ENCODE measurements around the gene RABGAP1.

Gene RABGAP1

DNA sequence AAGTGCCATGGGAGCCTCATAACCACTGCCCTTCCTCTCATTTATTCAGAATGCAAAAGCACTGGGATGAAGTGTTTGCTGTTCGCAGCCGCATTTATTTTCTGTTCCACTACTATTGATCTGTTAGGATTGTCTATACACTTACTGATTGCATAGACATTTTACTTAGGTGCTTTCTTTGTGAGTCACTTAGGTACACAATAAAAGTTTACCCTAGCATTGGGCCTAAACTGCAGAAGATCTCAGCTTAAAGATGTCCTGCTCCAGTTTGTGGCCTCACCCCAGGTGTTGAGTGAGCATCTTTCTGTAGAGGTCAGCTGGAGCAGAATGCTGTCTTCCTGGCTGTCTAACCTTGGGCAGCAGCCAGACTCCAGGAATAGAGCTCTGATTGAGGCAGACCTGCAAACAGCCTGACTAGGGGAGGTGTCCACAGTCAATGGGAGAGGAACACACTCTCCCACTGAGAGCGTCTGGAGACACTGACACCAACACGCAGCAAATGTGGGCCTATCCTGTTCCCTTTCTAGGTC, 146.6 kb downstream of the RABGAP1 start:
- DNase-seq = no peak

DNA sequence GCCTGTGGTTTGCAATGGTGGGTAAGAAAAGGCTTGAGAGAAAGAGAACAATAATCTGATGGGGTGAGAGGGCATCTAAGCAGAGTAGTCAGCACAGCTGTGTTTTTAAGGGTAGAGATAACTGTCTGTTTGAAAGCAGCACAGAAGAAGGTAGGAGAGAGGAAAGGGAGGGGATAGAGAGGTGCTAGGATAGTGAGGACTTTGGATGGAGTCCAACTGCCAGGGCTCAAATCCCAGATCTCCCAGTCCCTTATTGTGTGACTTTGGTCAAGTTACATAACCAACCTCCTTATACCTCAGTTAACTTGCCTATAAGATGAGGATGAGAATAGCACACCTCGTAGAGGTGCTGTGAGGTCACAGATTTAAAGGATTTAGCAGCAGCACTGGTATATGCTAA, 148.2 kb downstream of the RABGAP1 start:
- DNase-seq = no peak

DNA sequence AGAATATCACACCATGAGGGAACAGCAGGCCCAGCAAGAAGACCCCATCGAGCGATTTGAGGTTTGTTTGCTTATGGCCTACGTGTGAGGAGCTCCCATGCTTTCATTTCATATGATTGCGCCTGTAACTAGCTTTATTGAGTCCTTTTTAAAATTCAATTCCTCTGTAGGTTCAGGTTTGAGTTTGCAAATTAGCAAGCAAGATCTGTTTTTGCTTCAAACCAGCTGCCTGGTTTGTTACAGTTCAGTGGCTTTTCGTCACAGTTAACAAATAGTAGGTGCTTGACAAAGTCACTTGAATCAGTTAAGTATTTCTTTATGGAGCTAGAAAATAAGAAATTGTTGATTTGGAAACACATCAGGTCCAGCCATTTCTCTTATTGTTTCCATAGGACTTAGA, 149.0 kb downstream of the RABGAP1 start:
- no peak for DNase-seq

- no peak for DNase-seq
These were observed 149.5 kb downstream of the RABGAP1 start for GRCh38 chr9:123090198-123090896.

GRCh38 chr9:123090956-123091355, 150.1 kb downstream of the RABGAP1 start:
- no peak for DNase-seq

DNA sequence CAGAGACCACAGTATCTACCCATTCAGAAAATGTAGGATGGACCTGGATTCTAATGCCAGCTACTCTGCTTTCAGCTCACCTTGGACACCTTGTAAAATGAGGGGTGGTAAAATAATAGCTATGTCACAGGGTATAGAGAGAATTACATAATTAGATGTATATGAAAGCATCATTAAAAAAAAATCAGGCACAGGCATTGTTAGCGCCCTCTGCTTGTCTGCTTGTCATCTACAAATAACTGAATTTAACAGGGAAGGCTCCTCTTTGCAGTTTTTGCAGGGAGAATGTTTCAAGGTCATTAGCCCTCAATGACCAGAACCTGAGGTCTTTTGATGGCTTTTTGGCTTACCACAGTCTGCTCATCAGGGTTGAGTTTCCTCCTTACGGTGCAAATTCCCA, 150.6 kb downstream of the RABGAP1 start:
- DNase-seq = no peak

- no peak for DNase-seq
These were observed 152.3 kb downstream of the RABGAP1 start for GRCh38 chr9:123093141-123093540.

DNA sequence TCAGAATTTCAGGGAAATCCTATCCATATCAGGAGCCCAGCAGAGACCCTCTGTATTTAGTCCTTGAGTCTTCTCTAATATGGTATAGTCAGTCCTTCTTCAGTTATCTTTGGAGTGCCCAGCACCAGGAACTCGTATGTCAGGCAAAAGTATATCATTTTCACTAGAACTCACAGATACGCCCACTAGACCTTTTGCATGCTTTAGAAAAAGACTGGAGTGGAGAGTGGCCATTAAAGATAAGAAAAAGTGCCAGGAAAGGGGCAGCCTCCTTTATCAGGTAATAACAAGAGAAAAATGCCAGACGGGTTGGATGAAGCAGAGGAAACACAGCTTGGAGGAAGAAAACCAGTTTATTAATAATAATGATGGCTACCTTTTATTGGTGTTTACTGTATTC, 156.2 kb downstream of the RABGAP1 start:
- no peak for DNase-seq

- no peak for DNase-seq
These were observed 156.7 kb downstream of the RABGAP1 start for GRCh38 chr9:123097430-123098095.

- no peak for DNase-seq
These were observed 157.3 kb downstream of the RABGAP1 start for GRCh38 chr9:123098096-123098459.

GRCh38 chr9:123099042-123099441, 158.2 kb downstream of the RABGAP1 start:
- DNase-seq = no peak

DNA sequence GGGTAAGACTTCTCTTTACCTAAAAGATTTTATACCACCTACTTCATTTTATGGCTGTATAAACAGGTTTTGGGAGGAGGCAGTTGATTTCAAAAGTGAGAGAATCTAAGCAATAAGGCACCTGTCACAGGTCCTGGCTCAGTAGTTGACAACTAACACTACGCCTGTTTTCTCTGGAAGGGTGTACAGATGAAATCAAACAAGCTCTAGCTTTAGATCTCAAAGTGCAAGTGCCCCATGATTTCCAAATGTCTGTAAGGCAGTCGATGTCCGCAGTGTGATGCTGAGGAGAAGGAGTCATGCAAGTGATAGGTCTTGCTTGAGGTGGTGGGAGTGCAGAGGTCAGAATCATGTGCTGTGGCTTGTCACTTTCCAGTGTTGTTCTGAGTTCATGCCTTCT, 158.7 kb downstream of the RABGAP1 start:
- DNase-seq = no peak

- no peak for DNase-seq
These were observed 161.7 kb downstream of the RABGAP1 start for GRCh38 chr9:123102375-123103113.

DNA sequence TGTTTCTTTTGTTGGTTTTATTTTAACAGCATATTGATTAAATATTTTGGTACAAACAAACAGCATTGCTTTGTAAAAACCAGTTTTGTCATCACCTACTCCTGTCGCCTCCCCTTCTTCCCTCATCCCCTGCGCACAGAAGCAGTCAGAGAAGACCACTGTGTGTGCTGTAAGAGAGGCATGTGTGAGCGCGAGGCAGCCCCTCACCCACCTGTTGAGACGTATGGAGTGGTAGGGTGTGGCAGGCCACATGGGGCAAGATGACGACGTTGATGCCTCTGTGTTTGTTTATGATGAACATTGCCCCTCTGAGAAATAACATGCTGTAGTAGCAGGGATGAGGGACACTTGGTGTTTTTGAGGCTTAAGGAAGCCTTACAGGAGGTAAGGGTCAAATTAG, 164.0 kb downstream of the RABGAP1 start:
- no peak for DNase-seq

- DNase-seq = no peak
These were observed 164.7 kb downstream of the RABGAP1 start for GRCh38 chr9:123105490-123105889.

DNA sequence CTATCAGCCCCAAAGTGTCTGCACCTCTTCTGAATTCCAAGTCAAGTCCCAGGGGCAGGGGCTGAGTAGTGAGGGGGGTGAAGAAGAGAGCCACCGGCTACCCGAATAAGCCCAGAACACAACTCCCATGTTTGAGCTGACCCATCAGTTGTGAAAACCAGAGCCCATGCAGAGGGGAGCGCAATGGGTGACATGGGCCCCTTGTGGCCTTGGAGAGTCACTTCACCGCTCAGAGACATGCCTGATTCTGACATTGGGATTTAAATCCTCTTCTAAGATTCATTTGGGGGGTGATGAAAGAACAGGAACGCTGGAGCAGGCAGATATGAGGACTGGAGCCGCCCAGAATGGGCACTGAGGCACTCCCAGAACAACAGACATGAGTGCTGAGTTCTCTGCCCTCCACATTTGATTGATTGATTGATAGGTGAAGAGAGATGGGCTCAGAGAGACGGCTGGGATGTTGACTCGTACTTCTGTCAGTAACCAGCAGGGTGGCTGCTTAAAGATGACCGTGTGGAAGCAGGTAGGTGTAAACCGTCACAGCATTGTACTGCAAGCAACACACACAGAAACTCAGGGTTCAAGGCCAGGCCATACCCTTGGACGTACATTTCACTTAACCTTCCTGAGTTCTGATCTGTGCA, 166.9 kb downstream of the RABGAP1 start:
- DNase-seq = no peak

GRCh38 chr9:123108976-123109375, 168.2 kb downstream of the RABGAP1 start:
- DNase-seq = no peak

DNA sequence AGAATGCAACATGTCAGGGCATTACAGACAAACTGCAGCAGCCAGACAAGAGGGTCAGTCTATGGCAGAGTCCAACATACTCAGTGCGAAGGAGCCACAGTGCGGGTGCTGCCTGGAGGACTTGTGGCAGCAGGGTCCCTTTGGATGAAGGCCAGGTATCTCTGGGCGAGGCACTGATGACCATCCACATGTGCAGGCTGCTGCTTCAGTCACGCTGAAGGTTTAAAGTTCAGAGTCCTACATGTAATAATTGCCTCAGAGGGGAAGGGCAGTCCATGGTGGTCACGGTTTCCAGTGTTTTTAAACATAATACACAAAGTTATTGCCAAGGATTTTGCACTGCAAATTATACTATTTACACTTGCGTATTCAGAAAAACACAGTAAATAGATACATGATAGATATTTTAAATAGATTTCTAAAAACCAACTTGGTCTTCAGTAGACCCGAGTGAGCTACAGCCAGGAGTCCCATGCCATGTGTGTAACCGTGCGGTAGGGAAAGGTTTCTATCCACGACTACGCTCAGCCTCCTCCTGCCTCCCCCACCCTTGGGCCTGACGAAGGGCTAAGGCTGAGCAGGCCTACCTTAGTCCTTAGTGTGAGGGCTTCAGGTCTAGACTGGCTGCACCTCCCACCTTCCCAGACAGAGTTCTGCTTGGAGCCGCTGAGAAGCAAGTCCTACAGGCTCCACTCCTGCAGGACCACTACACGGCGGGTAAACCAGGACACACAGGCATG, 168.9 kb downstream of the RABGAP1 start:
- no peak for DNase-seq

DNA sequence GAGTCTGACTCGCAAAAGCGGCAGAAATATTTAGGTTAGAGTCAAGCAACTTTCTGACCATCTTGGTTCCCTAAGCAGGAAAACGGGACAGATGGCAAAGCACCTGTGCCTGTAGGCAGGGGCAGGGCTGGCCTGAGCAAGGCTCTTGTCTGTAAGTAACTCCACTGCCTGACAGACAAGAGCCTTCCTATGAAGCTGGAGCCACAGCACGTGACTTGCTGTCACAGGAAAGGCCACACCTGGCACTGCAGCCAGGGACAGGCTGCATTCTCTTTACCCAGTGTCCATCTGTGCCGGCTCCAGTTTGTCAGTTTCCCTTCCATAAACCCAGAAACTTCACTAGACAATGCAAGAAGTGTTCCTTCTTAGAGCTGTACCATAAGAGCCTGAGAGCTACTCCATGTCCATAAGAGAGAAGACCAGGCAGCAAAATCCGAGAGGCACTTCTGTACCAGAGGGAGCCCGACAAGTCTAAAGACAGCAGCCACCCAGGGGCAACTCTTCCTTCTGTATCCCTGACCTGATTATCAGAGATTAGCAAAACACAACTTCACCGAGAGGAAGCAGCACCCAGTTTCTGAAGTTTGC, 170.7 kb downstream of the RABGAP1 start:
- DNase-seq = no peak

DNA sequence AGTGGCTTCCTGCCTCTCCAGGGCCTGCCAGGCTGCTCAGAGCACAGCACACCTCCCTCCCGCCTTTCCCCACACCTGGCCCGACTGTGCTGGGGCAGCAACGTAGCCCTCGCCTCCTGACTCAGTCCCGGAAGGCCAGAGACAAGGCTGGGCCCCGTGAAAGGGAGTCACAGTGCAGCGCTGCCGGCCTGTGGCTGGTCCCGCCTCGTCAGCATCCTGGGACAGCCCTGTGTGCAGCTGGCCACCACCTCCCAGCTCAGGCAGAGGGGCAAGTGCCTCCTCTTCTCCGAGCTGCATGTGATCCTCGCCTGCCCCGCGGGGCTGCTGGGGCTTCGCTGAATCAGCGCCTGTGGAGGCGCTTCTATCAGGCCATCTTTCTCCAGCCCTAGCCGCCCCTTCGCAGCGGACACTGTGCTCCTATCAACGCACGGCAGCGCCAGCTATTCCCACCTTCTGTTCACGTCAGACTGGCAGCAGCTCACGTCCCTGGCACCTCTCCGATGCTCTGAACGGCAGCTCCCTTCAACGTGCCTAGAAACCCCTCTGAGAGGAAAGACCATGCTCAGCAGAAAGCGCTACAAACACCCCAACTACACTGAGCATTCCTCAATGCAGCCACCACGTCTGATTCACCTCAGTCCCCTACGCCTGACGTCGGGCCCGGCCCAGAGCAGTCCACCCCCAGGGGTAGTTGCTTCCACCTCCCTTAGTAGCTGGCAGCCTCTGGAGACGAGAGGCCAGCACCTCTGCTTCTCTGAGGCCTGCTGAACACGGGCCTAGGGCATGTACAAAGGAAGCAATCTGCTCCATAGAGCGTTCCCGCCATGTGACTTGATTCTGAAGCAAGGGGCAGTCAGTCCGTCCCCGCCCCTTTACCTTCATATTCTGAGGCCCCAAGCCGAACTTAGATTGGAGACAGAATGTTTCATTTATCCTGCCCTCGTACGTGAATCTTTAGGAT, 171.5 kb downstream of the RABGAP1 start:
- DNase-seq = no peak

DNA sequence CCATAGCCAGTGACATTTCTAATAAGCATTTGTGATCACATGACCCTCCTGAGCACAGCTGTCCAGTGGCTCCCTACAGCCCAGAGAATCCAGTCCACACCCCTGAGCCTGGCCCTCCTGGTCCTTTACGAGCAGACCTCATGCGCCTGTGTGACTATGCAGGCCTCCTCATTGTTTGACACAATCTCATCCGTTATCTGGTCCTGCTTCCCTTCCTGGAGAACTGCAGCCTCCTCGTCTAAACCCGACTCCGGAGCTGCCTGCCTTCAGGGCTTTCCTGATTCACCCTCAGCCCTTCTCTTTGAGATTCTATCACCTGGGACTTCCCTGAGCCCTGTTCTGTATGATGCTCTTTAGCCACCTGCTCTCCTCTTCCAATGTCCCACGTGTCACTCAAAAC, 172.4 kb downstream of the RABGAP1 start:
- DNase-seq = no peak
